Measurements from ENCODE around the gene OR5M3.

DNA sequence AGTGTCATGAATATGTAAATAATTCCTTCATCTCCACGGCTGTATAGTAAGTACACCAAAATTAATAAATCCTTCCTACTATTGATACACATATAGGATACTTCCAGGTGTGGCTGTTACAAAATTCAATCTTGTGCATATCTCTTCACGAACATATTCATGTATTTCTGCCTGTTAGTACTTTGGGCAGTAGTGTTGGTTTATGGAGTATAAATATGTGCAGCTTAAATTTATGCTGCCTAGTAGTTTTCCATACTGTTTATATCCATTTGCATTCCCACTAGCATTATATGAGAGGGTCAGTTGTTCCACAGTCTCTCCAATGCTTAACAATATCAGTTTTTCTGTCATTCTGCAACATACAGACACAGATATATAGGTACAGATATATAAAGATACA lies 22.0 kb upstream of the OR5M3 start:
- TF ChIP-seq NR2C2 (CRISPR knock-in tag; IDR thresholded peaks at IDR 0.05) = no peak
- TF ChIP-seq, protein P1, sequence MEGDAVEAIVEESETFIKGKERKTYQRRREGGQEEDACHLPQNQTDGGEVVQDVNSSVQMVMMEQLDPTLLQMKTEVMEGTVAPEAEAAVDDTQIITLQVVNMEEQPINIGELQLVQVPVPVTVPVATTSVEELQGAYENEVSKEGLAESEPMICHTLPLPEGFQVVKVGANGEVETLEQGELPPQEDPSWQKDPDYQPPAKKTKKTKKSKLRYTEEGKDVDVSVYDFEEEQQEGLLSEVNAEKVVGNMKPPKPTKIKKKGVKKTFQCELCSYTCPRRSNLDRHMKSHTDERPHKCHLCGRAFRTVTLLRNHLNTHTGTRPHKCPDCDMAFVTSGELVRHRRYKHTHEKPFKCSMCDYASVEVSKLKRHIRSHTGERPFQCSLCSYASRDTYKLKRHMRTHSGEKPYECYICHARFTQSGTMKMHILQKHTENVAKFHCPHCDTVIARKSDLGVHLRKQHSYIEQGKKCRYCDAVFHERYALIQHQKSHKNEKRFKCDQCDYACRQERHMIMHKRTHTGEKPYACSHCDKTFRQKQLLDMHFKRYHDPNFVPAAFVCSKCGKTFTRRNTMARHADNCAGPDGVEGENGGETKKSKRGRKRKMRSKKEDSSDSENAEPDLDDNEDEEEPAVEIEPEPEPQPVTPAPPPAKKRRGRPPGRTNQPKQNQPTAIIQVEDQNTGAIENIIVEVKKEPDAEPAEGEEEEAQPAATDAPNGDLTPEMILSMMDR (IDR thresholded peaks at IDR 0.05) = no peak
- TF ChIP-seq, protein P2, sequence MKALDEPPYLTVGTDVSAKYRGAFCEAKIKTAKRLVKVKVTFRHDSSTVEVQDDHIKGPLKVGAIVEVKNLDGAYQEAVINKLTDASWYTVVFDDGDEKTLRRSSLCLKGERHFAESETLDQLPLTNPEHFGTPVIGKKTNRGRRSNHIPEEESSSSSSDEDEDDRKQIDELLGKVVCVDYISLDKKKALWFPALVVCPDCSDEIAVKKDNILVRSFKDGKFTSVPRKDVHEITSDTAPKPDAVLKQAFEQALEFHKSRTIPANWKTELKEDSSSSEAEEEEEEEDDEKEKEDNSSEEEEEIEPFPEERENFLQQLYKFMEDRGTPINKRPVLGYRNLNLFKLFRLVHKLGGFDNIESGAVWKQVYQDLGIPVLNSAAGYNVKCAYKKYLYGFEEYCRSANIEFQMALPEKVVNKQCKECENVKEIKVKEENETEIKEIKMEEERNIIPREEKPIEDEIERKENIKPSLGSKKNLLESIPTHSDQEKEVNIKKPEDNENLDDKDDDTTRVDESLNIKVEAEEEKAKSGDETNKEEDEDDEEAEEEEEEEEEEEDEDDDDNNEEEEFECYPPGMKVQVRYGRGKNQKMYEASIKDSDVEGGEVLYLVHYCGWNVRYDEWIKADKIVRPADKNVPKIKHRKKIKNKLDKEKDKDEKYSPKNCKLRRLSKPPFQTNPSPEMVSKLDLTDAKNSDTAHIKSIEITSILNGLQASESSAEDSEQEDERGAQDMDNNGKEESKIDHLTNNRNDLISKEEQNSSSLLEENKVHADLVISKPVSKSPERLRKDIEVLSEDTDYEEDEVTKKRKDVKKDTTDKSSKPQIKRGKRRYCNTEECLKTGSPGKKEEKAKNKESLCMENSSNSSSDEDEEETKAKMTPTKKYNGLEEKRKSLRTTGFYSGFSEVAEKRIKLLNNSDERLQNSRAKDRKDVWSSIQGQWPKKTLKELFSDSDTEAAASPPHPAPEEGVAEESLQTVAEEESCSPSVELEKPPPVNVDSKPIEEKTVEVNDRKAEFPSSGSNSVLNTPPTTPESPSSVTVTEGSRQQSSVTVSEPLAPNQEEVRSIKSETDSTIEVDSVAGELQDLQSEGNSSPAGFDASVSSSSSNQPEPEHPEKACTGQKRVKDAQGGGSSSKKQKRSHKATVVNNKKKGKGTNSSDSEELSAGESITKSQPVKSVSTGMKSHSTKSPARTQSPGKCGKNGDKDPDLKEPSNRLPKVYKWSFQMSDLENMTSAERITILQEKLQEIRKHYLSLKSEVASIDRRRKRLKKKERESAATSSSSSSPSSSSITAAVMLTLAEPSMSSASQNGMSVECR (CRISPR knock-in tag; IDR thresholded peaks at IDR 0.05; ENCODE audit: borderline replicate concordance) = no peak
- no peak for TF ChIP-seq NFYB (CRISPR knock-in tag; conservative IDR thresholded peaks at IDR 0.05; ENCODE audit: low read depth)
- no peak for TF ChIP-seq ZNF263 (CRISPR knock-in tag; IDR thresholded peaks at IDR 0.05; ENCODE audit: low read depth)
- TF ChIP-seq ZNF317 (CRISPR knock-in tag; IDR thresholded peaks at IDR 0.05; ENCODE audit: borderline replicate concordance, low read depth) = no peak
- TF ChIP-seq ESRRA (CRISPR knock-in tag; IDR thresholded peaks at IDR 0.05; ENCODE audit: borderline replicate concordance) = no peak
- TF ChIP-seq FOXJ3 (CRISPR knock-in tag; IDR thresholded peaks at IDR 0.05; ENCODE audit: borderline replicate concordance) = no peak
- TF ChIP-seq, protein P3, sequence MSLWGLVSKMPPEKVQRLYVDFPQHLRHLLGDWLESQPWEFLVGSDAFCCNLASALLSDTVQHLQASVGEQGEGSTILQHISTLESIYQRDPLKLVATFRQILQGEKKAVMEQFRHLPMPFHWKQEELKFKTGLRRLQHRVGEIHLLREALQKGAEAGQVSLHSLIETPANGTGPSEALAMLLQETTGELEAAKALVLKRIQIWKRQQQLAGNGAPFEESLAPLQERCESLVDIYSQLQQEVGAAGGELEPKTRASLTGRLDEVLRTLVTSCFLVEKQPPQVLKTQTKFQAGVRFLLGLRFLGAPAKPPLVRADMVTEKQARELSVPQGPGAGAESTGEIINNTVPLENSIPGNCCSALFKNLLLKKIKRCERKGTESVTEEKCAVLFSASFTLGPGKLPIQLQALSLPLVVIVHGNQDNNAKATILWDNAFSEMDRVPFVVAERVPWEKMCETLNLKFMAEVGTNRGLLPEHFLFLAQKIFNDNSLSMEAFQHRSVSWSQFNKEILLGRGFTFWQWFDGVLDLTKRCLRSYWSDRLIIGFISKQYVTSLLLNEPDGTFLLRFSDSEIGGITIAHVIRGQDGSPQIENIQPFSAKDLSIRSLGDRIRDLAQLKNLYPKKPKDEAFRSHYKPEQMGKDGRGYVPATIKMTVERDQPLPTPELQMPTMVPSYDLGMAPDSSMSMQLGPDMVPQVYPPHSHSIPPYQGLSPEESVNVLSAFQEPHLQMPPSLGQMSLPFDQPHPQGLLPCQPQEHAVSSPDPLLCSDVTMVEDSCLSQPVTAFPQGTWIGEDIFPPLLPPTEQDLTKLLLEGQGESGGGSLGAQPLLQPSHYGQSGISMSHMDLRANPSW (CRISPR knock-in tag; conservative IDR thresholded peaks at IDR 0.05; ENCODE audit: low read depth) = no peak
- no peak for TF ChIP-seq CREB1 (CRISPR knock-in tag; IDR thresholded peaks at IDR 0.05)
- TF ChIP-seq NR1H2 (CRISPR knock-in tag; IDR thresholded peaks at IDR 0.05) = no peak
- TF ChIP-seq, protein P4, sequence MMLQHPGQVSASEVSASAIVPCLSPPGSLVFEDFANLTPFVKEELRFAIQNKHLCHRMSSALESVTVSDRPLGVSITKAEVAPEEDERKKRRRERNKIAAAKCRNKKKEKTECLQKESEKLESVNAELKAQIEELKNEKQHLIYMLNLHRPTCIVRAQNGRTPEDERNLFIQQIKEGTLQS (CRISPR knock-in tag; conservative IDR thresholded peaks at IDR 0.05) = no peak
- TF ChIP-seq JAZF1 (CRISPR knock-in tag; IDR thresholded peaks at IDR 0.05) = no peak
